PC-3 (cell line): ENCODE measurements around the gene SENP8. TPM values are rescaled to one million over a fixed set of nuclear protein-coding genes. Genes with fewer than 3 reads are reported as not detected.

Source experiments
- ATAC-seq: fragments of 200-7000 bp; cut with Tn5 transposase; 2 replicates; pipeline ENCODE4 v1.9.1; 2020; ENCODE audit warnings: mild to moderate bottlenecking, moderate library complexity
- BruUV-seq: library from RNA; stranded (reverse); fragments of 400-500 nt; replicated peaks from 2 replicates; lab custom pipeline; 2021; lab: Mats Ljungman, UMichigan
- CTCF ChIA-PET: fragments of 300-600 bp; sonication (Branson Sonifier 250); formaldehyde crosslinking; loops from one replicate; lab custom pipeline; 2022; ENCODE audit warnings: antibody characterized with exemption; lab: Charles Lee
- POLR2A ChIA-PET: fragments of 300-600 bp; sonication (Branson Sonifier 250); formaldehyde crosslinking; loops from one replicate; lab custom pipeline; 2022; ENCODE audit warnings: antibody characterized with exemption; ENCODE audit not compliant: unreplicated experiment; lab: Charles Lee
- DNase-seq: peaks from one replicate; pipeline ENCODE4 v3.0.0-alpha.2; 2015
- H2AFZ ChIP-seq: fragments of 300-600 bp; sonication (generic); 2 replicates; pipeline ENCODE4 v1.6.0; 2016; ENCODE audit warnings: antibody characterized with exemption, low read length
- H3F3A ChIP-seq: fragments of 300-600 bp; sonication (generic); one replicate; pipeline ENCODE4 v1.6.0; 2017; ENCODE audit warnings: antibody characterized with exemption, low read length, control low read depth, mild to moderate bottlenecking; ENCODE audit not compliant: unreplicated experiment
- H3K27ac ChIP-seq: fragments of 300-600 bp; sonication (generic); 2 replicates; pipeline ENCODE4 v1.5.1; 2016; ENCODE audit warnings: mild to moderate bottlenecking, low read length
- H3K27me3 ChIP-seq: fragments of 300-600 bp; sonication (generic); 2 replicates; pipeline ENCODE4 v1.6.1; 2016; ENCODE audit warnings: low read length, mixed read lengths
- H3K36me3 ChIP-seq: fragments of 300-600 bp; sonication (generic); 2 replicates; pipeline ENCODE4 v1.6.1; 2016; ENCODE audit warnings: low read depth, mixed run types, low read length, mixed read lengths
- H3K4me1 ChIP-seq: fragments of 300-600 bp; sonication (generic); 2 replicates; pipeline ENCODE4 v1.5.1; 2016; ENCODE audit warnings: low read length; ENCODE audit not compliant: insufficient read depth
- H3K4me2 ChIP-seq: fragments of 300-600 bp; sonication (generic); 2 replicates; pipeline ENCODE4 v1.6.0; 2016; ENCODE audit warnings: low read length
- H3K4me3 ChIP-seq: fragments of 300-600 bp; sonication (generic); 2 replicates; pipeline ENCODE4 v1.5.1; 2016; ENCODE audit warnings: mild to moderate bottlenecking, low read length, mixed read lengths
- H3K79me2 ChIP-seq: fragments of 300-600 bp; sonication (generic); 2 replicates; pipeline ENCODE4 v1.6.1; 2017; ENCODE audit warnings: low read length, mixed read lengths
- H3K9ac ChIP-seq: fragments of 300-600 bp; sonication (generic); 2 replicates; pipeline ENCODE4 v1.6.0; 2016; ENCODE audit warnings: mild to moderate bottlenecking, low read length
- H3K9me2 ChIP-seq: fragments of 300-600 bp; sonication (generic); replicated peaks from 2 replicates; pipeline ENCODE4 v1.6.1; 2016; ENCODE audit warnings: mixed run types, low read length, mixed read lengths
- H3K9me3 ChIP-seq: fragments of 300-600 bp; sonication (generic); 2 replicates; pipeline ENCODE4 v1.6.1; 2016; ENCODE audit warnings: low read length, mixed read lengths
- H4K20me1 ChIP-seq: fragments of 300-600 bp; sonication (generic); 2 replicates; pipeline ENCODE4 v1.6.1; 2016; ENCODE audit warnings: low read length, mixed read lengths
- EZH2 ChIP-seq: fragments of 300-600 bp; sonication (generic); IDR thresholded peaks from one replicate; pipeline ENCODE4 v1.6.1; 2017; ENCODE audit warnings: antibody characterized with exemption, mild to moderate bottlenecking, low read length; ENCODE audit not compliant: unreplicated experiment
- EZH2phosphoT487 ChIP-seq: fragments of 300-600 bp; sonication (generic); IDR thresholded peaks from 2 replicates; pipeline ENCODE4 v1.6.1; 2018; ENCODE audit warnings: mild to moderate bottlenecking, antibody characterized with exemption, low read length, borderline replicate concordance
- intact Hi-C: fragments of 100-400 bp; cut with micrococcal nuclease; formaldehyde crosslinking; loops from 2 replicates; pipeline ENCODE4 v1.9.0; 2023
- total RNA-seq: library from RNA; depleted of rRNA; stranded (reverse); fragments of >200 nt; gene quantifications from 2 replicates; pipeline ENCODE4 v1.2.3, GENCODE V29; 2014
- TF ChIP-seq, protein P1 (sequence below): fragments of 300-600 bp; sonication (generic); conservative IDR thresholded peaks from 2 replicates; pipeline ENCODE4 v1.5.1; 2017; ENCODE audit warnings: antibody characterized with exemption, low read depth, mild to moderate bottlenecking, low read length

SENP8 gene
- total RNA-seq, 1 experiment from 2014 or later = 4.2 TPM

DNA sequence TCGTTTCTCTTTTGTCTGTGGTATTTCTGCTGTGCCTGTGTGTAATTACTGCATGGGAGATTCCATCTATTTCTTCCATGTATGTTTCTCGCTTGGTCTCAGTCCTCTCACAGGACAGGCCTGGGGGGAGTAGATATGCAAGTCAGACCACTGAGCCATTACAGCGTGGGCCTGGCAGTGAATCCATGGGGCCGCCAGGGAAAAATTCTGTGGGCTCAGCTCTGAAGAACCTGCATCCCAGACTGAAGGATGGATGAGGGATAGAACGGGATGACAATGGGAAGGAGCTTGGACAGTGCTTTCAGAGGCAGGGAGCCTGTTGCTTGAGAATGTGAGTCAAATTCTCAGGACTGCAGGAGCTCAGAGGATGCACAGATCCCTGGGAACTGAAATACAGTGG, 54.6 kb downstream of the SENP8 start:
- DNase-seq = no peak
- H3K4me3 ChIP-seq = no peak overlapping the region

DNA sequence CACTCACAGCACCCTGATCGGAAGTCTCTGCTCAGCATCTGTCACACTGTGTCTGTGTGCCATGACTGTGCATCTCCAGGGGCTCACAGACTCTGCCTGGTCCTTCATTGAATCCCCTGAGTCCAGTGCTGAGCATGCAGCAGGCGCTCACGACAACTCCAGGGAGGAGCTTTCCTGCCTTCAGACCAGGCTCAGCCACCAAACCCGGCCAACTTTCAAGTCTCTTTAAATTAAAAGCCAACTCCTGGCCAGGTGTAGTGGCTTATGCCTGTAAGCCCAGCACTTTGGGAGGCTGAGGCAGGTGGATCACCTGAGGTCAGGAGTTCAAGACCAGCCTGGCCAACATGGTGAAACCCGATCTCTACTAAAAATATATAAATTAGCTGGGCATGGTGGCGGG, 55.2 kb downstream of the SENP8 start:
- Histone ChIP-seq H3K36me3 (no peaks in the 10 kb centered on the region), H3K27ac (no peak overlapping the region), H3K4me2 (no peak overlapping the region), H2AFZ (no peak overlapping the region), H4K20me1 (no peaks in the 10 kb centered on the region), H3K9ac (no peak overlapping the region), H3K9me3 (no peaks in the 10 kb centered on the region), H3K27me3 (no peaks in the 10 kb centered on the region), H3K79me2 (no peaks in the 10 kb centered on the region), H3K4me3 (no peak overlapping the region), H3K9me2 (no peaks in the 10 kb centered on the region), H3F3A (no peaks in the 10 kb centered on the region), H3K4me1 (peaks cover 9% of the 10 kb centered on the region)
- TF ChIP-seq EZH2phosphoT487 (no peak), EZH2 (no peak)
- TF ChIP-seq, protein P1, sequence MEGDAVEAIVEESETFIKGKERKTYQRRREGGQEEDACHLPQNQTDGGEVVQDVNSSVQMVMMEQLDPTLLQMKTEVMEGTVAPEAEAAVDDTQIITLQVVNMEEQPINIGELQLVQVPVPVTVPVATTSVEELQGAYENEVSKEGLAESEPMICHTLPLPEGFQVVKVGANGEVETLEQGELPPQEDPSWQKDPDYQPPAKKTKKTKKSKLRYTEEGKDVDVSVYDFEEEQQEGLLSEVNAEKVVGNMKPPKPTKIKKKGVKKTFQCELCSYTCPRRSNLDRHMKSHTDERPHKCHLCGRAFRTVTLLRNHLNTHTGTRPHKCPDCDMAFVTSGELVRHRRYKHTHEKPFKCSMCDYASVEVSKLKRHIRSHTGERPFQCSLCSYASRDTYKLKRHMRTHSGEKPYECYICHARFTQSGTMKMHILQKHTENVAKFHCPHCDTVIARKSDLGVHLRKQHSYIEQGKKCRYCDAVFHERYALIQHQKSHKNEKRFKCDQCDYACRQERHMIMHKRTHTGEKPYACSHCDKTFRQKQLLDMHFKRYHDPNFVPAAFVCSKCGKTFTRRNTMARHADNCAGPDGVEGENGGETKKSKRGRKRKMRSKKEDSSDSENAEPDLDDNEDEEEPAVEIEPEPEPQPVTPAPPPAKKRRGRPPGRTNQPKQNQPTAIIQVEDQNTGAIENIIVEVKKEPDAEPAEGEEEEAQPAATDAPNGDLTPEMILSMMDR = no peak
- intact Hi-C loops = no loop called here
- ATAC-seq = no peak
- ChIA-PET POLR2A (interaction anchor here (0.5 kb wide), 1 partner anchor 1101 kb away, joined by 3 read pairs; no protein-coding TSS in a partner anchor), CTCF (no interaction called here)
- BruUV-seq = no TSS peak
- no peak for DNase-seq

More for the DNA sequence above, 54.6 kb downstream of the SENP8 start:
- peaks cover 15% of the 10 kb centered on the region for H3K4me1 ChIP-seq
- no peaks in the 10 kb centered on the region for H3K9me2 ChIP-seq
- POLR2A ChIA-PET = interaction anchor here (0.5 kb wide), 1 partner anchor 1100 kb away, joined by 3 read pairs; no protein-coding TSS in a partner anchor
- no peak overlapping the region for H3K4me2 ChIP-seq
- no peaks in the 10 kb centered on the region for H3K36me3 ChIP-seq
- H2AFZ ChIP-seq = no peak overlapping the region
- ATAC-seq = no peak
- intact Hi-C loops = no loop called here
- H3K79me2 ChIP-seq = no peaks in the 10 kb centered on the region
- H4K20me1 ChIP-seq = no peaks in the 10 kb centered on the region
- H3K27ac ChIP-seq = no peak overlapping the region
- BruUV-seq = no TSS peak
- no peaks in the 10 kb centered on the region for H3K9me3 ChIP-seq
- H3K9ac ChIP-seq = no peak overlapping the region
- TF ChIP-seq EZH2phosphoT487 = no peak
- CTCF ChIA-PET = no interaction called here
- no peaks in the 10 kb centered on the region for H3K27me3 ChIP-seq
- no peaks in the 10 kb centered on the region for H3F3A ChIP-seq

DNA sequence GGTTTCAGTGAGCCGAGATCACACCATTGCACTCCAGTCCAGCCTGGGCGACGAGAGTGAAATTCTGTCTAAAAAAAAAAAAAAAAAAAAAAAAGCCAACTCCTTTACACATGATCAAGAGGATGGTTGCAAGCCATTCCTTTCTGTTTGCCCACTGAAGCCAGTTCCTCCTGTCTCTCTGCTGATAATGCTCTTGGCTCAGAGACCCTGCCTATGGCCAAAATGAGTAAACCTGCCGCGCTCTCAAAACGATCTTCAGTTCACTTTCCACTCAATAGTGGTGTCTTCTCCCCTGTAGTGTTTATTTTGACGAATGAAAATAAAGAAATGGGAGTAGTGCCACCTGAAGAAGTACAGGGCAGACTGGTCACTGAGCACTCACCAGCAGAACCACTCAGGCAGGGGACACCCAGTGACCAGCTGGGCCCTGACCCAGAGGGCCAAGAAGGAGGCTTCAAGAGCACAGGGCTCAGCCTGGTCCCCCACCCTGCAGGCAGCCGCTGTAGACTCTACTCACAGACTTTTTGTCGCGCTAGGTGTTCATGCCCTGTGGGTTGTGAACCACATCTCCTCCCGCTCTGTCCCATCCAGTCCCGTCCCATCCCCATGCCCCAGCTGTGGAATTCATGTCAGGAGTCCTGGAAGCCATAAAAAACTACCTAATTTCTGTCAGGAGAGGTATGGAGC, 55.8 kb downstream of the SENP8 start:
- intact Hi-C loops = no loop called here
- ATAC-seq = no peak
- no peaks in the 10 kb centered on the region for H3K36me3 ChIP-seq

More for the DNA sequence above, 55.8 kb downstream of the SENP8 start:
- Histone ChIP-seq H2AFZ (no peak overlapping the region), H3K4me2 (no peak overlapping the region), H3F3A (no peaks in the 10 kb centered on the region), H3K4me3 (no peak overlapping the region), H3K4me1 (peaks cover 3% of the 10 kb centered on the region), H4K20me1 (no peaks in the 10 kb centered on the region), H3K79me2 (no peaks in the 10 kb centered on the region), H3K9ac (no peak overlapping the region), H3K9me2 (no peaks in the 10 kb centered on the region), H3K27me3 (no peaks in the 10 kb centered on the region), H3K9me3 (no peaks in the 10 kb centered on the region), H3K27ac (no peak overlapping the region)
- TF ChIP-seq, protein P1 = no peak
- TF ChIP-seq EZH2 (no peak), EZH2phosphoT487 (no peak)
- no TSS peak for BruUV-seq
- ChIA-PET POLR2A (no interaction called here), CTCF (no interaction called here)
- no peak for DNase-seq
